Transverse colon (tissue), 4 donors: ENCODE data around the gene FN3K. TPM values are rescaled to one million over a fixed set of nuclear protein-coding genes. Genes with fewer than 3 reads are reported as not detected.

Experiments used
- DNase-seq: peaks from one replicate; pipeline ENCODE4 v3.0.0-alpha.2; 2019
- H3K27ac ChIP-seq, 4 donors: fragments of 200-600 bp; sonication (generic); 2 replicates each; pipeline ENCODE4 v1.5.1; 2016 to 2018; ENCODE audit warnings: inconsistent platforms in 4 of 4
- H3K27me3 ChIP-seq: fragments of 200-600 bp; sonication (generic); 2 replicates; pipeline ENCODE4 v1.5.1; 2017; ENCODE audit warnings: inconsistent platforms
- H3K36me3 ChIP-seq, 4 donors: fragments of 200-600 bp; sonication (generic); 2 replicates each; pipeline ENCODE4 v1.5.1; 2017 to 2019; ENCODE audit warnings: inconsistent platforms in 4 of 4
- H3K4me1 ChIP-seq, 4 donors: fragments of 200-600 bp; sonication (generic); 2 replicates each; pipeline ENCODE4 v1.5.1; 2017 to 2020; ENCODE audit warnings: inconsistent platforms in 4 of 4
- H3K4me3 ChIP-seq, 4 donors: fragments of 200-600 bp; sonication (generic); 1 replicate in 1 of 4; 2 replicates in 3 of 4; pipeline versions ENCODE4 v1.5.1 to v1.6.1; 2017 to 2019; ENCODE audit warnings: inconsistent platforms in 4 of 4
- H3K9me3 ChIP-seq, 2 donors: fragments of 200-600 bp; sonication (generic); 2 replicates each; pipeline ENCODE4 v1.5.1; 2017 to 2019; ENCODE audit warnings: inconsistent platforms in 2 of 2
- EP300 ChIP-seq: sonication (generic); formaldehyde crosslinking; IDR thresholded peaks from one replicate; pipeline ENCODE4 v1.6.1; 2017; ENCODE audit warnings: antibody characterized with exemption, low read depth
- POLR2A ChIP-seq: fragments of 450-650 bp; IDR thresholded peaks from one replicate; pipeline ENCODE4 v1.6.1; 2016; ENCODE audit warnings: antibody characterized with exemption, mild to moderate bottlenecking, moderate library complexity
- POLR2AphosphoS5 ChIP-seq, 3 donors: sonication (generic); formaldehyde crosslinking; IDR thresholded peaks; one replicate each; pipeline ENCODE4 v1.6.1; 2016; ENCODE audit warnings: antibody characterized with exemption in 3 of 3
- WGBS, 2 donors: methylation state at CpG; one replicate each; pipeline ENCODE4 v1.1.5; 2018; ENCODE audit warnings: low coverage in 1 of 2; 5-methylcytosine and 5-hydroxymethylcytosine counted together
- in situ Hi-C, 4 donors: fragments of 200-750 bp; cut with MboI; loops; one replicate each; pipeline versions ENCODE4 v1.15.0 to v1.15.1; 2017; ENCODE audit warnings: low sequenced_read_pairs in 3 of 4, low pct_ligation_motif_present in 1 of 4, low pct_unique_long_range_greater_than_20kb in 1 of 4
- intact Hi-C: fragments of 100-400 bp; cut with DNase I; formaldehyde crosslinking; loops from one replicate; pipeline ENCODE4 v1.15.1; 2023; ENCODE audit warnings: low total_unique reads
- total RNA-seq, 4 donors: library from RNA; depleted of rRNA; stranded (reverse); fragments of >200 nt; gene quantifications; one replicate each; pipeline ENCODE4 v1.1.0, GENCODE V29; 2016
- TF ChIP-seq, protein P1 (sequence below), 5 experiments: fragments of 200-600 bp in 3 of 5; fragments of 450-650 bp in 2 of 5; sonication (generic) in 3 of 5; IDR thresholded peaks; 1 replicate in 2 of 5; 2 replicates in 3 of 5; pipeline ENCODE4 v1.5.1; 2016 to 2017; ENCODE audit warnings: antibody characterized with exemption in 5 of 5, inconsistent platforms in 3 of 5, mild to moderate bottlenecking in 2 of 5, moderate library complexity in 1 of 5

FN3K gene
- total RNA-seq, 4 donors from 2014 or later = 11.2 to 33.0 (median 26.2) TPM

DNA sequence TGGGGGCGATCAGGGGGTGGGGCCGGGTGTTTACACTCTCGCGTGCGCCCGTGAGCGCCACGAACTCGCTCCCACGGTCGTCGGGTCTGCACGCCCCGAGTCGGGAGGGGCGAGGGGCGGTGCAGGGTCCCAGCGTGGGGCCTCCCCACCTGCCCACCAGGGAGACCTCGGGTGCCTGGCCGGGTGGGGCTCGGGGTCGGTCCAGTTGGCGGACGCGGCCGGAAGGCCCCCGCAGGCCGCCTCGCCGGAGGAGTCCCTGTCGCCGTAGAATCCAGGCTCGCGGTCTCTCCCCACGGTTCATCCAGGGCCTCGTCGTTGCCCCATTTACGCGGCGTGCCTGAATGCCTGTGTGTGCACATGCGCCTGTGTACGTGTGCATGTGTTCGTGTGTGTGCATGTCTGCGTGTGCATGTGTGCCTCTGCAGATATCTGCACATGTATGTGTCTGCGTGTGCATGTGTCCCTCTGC is 36.4 kb upstream of the FN3K start:
- H3K4me1 ChIP-seq = peaks cover 10 to 42% (median 37%) of the 10 kb centered on the region in 4 donors
- intact Hi-C loops (no loop called here), in situ Hi-C loops (no loop called here)
- peak overlapping the region; percentile 76 to 89 (median 78) for H3K27ac ChIP-seq
- H3K9me3 ChIP-seq = peaks cover 0 to 6% of the 10 kb centered on the region in 2 donors
- no peak for DNase-seq
- 9% methylated on average over 27 of the region's 45 CpGs; no CpG with 5 or more reads in 1 of the 2 donors for WGBS, 2 donors
- no peaks in the 10 kb centered on the region for H3K27me3 ChIP-seq
- no peaks in the 10 kb centered on the region for H3K36me3 ChIP-seq
- peak overlapping the region; percentile 46 to 89 (median 70) for H3K4me3 ChIP-seq
- TF ChIP-seq POLR2A (no peak), POLR2AphosphoS5 (IDR thresholded peaks at IDR 0.05) (peak in 2 of 3 donors; percentile 6 to 13)

GRCh38 chr17:82699551-82699950 is 35.9 kb upstream of the FN3K start:
- TF ChIP-seq, protein P1, sequence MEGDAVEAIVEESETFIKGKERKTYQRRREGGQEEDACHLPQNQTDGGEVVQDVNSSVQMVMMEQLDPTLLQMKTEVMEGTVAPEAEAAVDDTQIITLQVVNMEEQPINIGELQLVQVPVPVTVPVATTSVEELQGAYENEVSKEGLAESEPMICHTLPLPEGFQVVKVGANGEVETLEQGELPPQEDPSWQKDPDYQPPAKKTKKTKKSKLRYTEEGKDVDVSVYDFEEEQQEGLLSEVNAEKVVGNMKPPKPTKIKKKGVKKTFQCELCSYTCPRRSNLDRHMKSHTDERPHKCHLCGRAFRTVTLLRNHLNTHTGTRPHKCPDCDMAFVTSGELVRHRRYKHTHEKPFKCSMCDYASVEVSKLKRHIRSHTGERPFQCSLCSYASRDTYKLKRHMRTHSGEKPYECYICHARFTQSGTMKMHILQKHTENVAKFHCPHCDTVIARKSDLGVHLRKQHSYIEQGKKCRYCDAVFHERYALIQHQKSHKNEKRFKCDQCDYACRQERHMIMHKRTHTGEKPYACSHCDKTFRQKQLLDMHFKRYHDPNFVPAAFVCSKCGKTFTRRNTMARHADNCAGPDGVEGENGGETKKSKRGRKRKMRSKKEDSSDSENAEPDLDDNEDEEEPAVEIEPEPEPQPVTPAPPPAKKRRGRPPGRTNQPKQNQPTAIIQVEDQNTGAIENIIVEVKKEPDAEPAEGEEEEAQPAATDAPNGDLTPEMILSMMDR (IDR thresholded peaks at IDR 0.05) = no peak
- TF ChIP-seq POLR2A = no peak
- TF ChIP-seq EP300 = no peak
- TF ChIP-seq POLR2AphosphoS5 (IDR thresholded peaks at IDR 0.05) = no peak
- no peaks in the 10 kb centered on the region for H3K27me3 ChIP-seq
- WGBS, 2 donors = 85 to 100% methylated on average over 2 to 13 of the region's 13 CpGs
- peaks cover 10 to 44% (median 38%) of the 10 kb centered on the region in 4 donors for H3K4me1 ChIP-seq
- H3K27ac ChIP-seq = peak overlapping the region in 1 of 4 donors; percentile 89
- in situ Hi-C loops (no loop called here), intact Hi-C loops (no loop called here)
- DNase-seq = no peak
- H3K36me3 ChIP-seq = no peaks in the 10 kb centered on the region
- H3K4me3 ChIP-seq = peak overlapping the region in 2 of 4 donors; percentile 74 to 89
- H3K9me3 ChIP-seq = peaks cover 0 to 5% of the 10 kb centered on the region in 2 donors

- Histone ChIP-seq H3K4me3 (peak overlapping the region in 2 of 4 donors; percentile 21 to 22), H3K9me3 (no peaks in the 10 kb centered on the region), H3K27me3 (no peaks in the 10 kb centered on the region), H3K4me1 (peaks cover 3 to 42% (median 36%) of the 10 kb centered on the region in 4 donors), H3K36me3 (no peaks in the 10 kb centered on the region), H3K27ac (peak overlapping the region; percentile 79 to 89 (median 88))
- 44% methylated on average over 20 of the region's 20 CpGs; no CpG with 5 or more reads in 1 of the 2 donors for WGBS, 2 donors
- peak; percentile 76 for DNase-seq
- in situ Hi-C loops = no loop called here
- TF ChIP-seq POLR2AphosphoS5 (IDR thresholded peaks at IDR 0.05) (peak in 2 of 3 donors; percentile 25 to 34), POLR2A (peak; percentile 85), EP300 (no peak)
- intact Hi-C loops = no loop called here
Measured at GRCh38 chr17:82702231-82702927, 33.0 kb upstream of the FN3K start.

GRCh38 chr17:82703036-82703745 is 32.2 kb upstream of the FN3K start:
- 58% methylated on average over 19 of the region's 26 CpGs; no CpG with 5 or more reads in 1 of the 2 donors for WGBS, 2 donors
- Histone ChIP-seq H3K36me3 (no peaks in the 10 kb centered on the region), H3K27ac (peak overlapping the region; percentile 79 to 89 (median 88)), H3K9me3 (no peaks in the 10 kb centered on the region), H3K4me1 (peaks cover 0 to 44% (median 31%) of the 10 kb centered on the region in 4 donors), H3K27me3 (no peaks in the 10 kb centered on the region), H3K4me3 (peak overlapping the region in 2 of 4 donors; percentile 21 to 22)
- no peak for TF ChIP-seq EP300
- TF ChIP-seq POLR2A = no peak
- no peak for TF ChIP-seq POLR2AphosphoS5 (IDR thresholded peaks at IDR 0.05)
- TF ChIP-seq, protein P1 (IDR thresholded peaks at IDR 0.05) = no peak
- in situ Hi-C loops (no loop called here), intact Hi-C loops (no loop called here)
- DNase-seq = no peak
